Measurements from ENCODE around the gene CDC25B. TPM values are rescaled to one million over a fixed set of nuclear protein-coding genes. Genes with fewer than 3 reads are reported as not detected.

Gene CDC25B
- polyA plus RNA-seq, 2 of the 4 experiments (the other 2 are of a cell fraction), result 136 to 150 TPM

DNA sequence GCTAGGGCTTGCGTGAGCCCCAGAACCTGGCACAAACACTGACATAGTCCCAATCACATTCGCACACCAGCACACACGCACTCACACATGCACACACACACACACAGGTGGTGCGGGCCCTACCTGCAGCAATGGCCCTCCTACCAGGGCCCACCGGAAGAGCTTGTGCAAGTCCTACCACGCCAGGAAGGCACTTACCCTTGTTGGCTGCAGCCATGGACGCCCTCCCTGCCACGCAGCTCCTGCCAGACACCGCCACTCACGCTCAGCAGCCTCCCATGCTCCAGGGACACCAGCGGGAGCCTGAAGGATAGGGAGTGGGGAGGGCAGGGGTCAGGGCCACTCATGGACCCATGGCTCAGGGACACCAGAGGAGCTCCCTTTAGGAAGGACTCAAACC, 36.2 kb upstream of the CDC25B start:
- CTCF ChIA-PET, result interaction anchor here (0.7 to 72.1 kb wide), 9 partner anchors 5 to 195 kb away, joined by 3 to 2233 read pairs (median 13); partner anchors contain the start of genes ADAM33, ADISSP, AP5S1 and CENPB
- no peak overlapping the region for H3K4me3 ChIP-seq
- DNase-seq (ENCODE audit: low read depth in 1 of 2, low spot score in 1 of 2) (no peak), ATAC-seq (no peak), FAIRE-seq (no peak)
- 93% methylated on average over 11 of the region's 11 CpGs for WGBS (ENCODE audit: missing lambda C conversion rate)
- H3K4me2 ChIP-seq, result no peak overlapping the region
- no peak overlapping the region for H3K27ac ChIP-seq
- POLR2A ChIA-PET, result interaction anchor here (1.8 kb wide), 1 partner anchor 8 kb away, joined by 6 read pairs; the partner anchor contains the start of gene ADISSP
- TF ChIP-seq PHF8 (IDR thresholded peaks at IDR 0.05; ENCODE audit: borderline replicate concordance, low read depth), result no peak
- no peak for TF ChIP-seq KDM1A (IDR thresholded peaks at IDR 0.05; ENCODE audit: low read depth)
- no peak for TF ChIP-seq ZFP36 (IDR thresholded peaks at IDR 0.05; ENCODE audit: borderline replicate concordance, partially characterized antibody)
- no peak for TF ChIP-seq FOSB (CRISPR knock-in tag; IDR thresholded peaks at IDR 0.05)
- TF ChIP-seq EP300 (IDR thresholded peaks at IDR 0.05), result no peak
- TF ChIP-seq NPAS2 (CRISPR knock-in tag; IDR thresholded peaks at IDR 0.05; ENCODE audit: borderline replicate concordance), result no peak
- TF ChIP-seq HDAC2 (IDR thresholded peaks at IDR 0.05), result no peak
- TF ChIP-seq HES2 (IDR thresholded peaks at IDR 0.05), result no peak
- TF ChIP-seq JUN (IDR thresholded peaks at IDR 0.05), result no peak
- TF ChIP-seq HOXB13 (CRISPR knock-in tag; IDR thresholded peaks at IDR 0.05; ENCODE audit: low read depth), result no peak
- H3K9me3 ChIP-seq, result no peaks in the 10 kb centered on the region
- H3K4me1 ChIP-seq, result no peaks in the 10 kb centered on the region

DNA sequence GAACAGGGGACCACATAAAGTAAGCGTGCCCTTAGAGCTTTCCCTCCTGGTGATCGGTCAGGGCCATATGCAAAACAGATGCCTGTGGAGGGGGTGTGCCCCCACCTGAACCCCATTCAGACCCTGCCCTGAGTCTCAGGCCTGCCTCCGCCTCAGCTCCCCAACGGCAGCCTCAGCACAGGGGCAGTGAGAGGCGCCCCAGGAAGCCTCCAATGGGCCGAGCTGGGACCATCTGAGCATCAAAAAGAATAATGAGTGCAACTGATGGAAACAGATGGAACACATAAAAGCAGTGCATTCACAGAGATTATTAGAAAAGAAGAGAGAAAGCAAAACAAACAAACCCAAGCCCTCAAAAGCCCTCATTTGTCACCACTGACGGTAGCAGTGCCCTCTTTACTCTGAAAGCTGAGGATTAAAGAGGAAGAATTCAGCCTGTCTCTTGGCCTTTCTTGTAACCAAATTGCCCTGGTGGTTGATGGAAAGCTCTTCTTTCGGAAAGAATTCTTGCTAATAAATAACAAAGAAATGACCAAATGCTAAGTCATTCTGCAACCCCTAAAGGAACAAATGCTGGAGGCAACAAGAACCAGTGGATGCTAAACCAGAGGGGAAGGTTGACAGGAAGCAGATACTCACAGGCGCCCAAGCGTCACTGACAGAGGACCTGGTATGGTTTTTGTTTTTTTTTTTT, 35.3 kb upstream of the CDC25B start:
- ChIA-PET POLR2A (no interaction called here), CTCF (interaction anchor here (1.2 to 72.1 kb wide), 9 partner anchors 4 to 196 kb away, joined by 3 to 2233 read pairs (median 13); partner anchors contain the start of genes ADAM33, ADISSP, AP5S1 and CENPB)
- H3K27ac ChIP-seq, result no peak overlapping the region
- peaks cover under 1% of the 10 kb centered on the region; the same call in 1 of the 3 replicates for H3K4me1 ChIP-seq
- FAIRE-seq (no peak), ATAC-seq (no peak), DNase-seq (ENCODE audit: low read depth in 1 of 2, low spot score in 1 of 2) (no peak)
- WGBS (ENCODE audit: missing lambda C conversion rate), result 84% methylated on average over 8 of the region's 10 CpGs
- H3K9me3 ChIP-seq, result no peaks in the 10 kb centered on the region
- H3K4me2 ChIP-seq, result no peak overlapping the region
- no peak for TF ChIP-seq HEYL (CRISPR knock-in tag; IDR thresholded peaks at IDR 0.05)
- TF ChIP-seq USF2 (IDR thresholded peaks at IDR 0.05), result no peak
- no peak for TF ChIP-seq GATA3 (IDR thresholded peaks at IDR 0.05; ENCODE audit: borderline replicate concordance)
- no peak for TF ChIP-seq SMC3 (IDR thresholded peaks at IDR 0.05)
- no peak for TF ChIP-seq KDM5A (IDR thresholded peaks at IDR 0.05)
- TF ChIP-seq NR3C1 (IDR thresholded peaks at IDR 0.05), result no peak
- no peak for TF ChIP-seq MYC (IDR thresholded peaks at IDR 0.05; ENCODE audit: borderline replicate concordance, low read length)
- no peak overlapping the region for H3K4me3 ChIP-seq

GRCh38 chr20:3763671-3764601, 32.2 kb upstream of the CDC25B start:
- ATAC-seq, result no peak
- POLR2A ChIA-PET, result no interaction called here
- Histone ChIP-seq H3K9me3 (no peaks in the 10 kb centered on the region), H3K4me1 (peaks cover 12% of the 10 kb centered on the region), H3K4me3 (no peak overlapping the region), H3K27ac (no peak overlapping the region), H3K4me2 (no peak overlapping the region)
- CTCF ChIA-PET, result interaction anchor here (1.1 to 72.1 kb wide), 6 partner anchors 1 to 85 kb away, joined by 3 to 2233 read pairs (median 828); partner anchors contain the start of genes ADAM33, ADISSP, CENPB and GFRA4
- 95% methylated on average over 8 of the region's 8 CpGs for WGBS (ENCODE audit: missing lambda C conversion rate)
- FAIRE-seq, result no peak
- DNase-seq (ENCODE audit: low read depth in 1 of 2, low spot score in 1 of 2), result no peak
- TF ChIP-seq ESRRA (IDR thresholded peaks at IDR 0.05; ENCODE audit: borderline replicate concordance, low read length), result no peak
